Fibroblast of mammary gland (primary cell): ENCODE results near the gene CNKSR3.

Experiments used
- DNase-seq: peaks from one replicate; pipeline ENCODE4 v3.0.0-alpha.2; 2010; ENCODE audit warnings: low read depth
- H3K4me3 ChIP-seq: 2 replicates; pipeline ENCODE4 v1.5.1; 2011; ENCODE audit warnings: low read depth, mild to moderate bottlenecking, low read length, moderate library complexity; ENCODE audit not compliant: control insufficient read depth
- CTCF ChIP-seq: conservative IDR thresholded peaks from 2 replicates; pipeline ENCODE4 v1.5.1; 2011; ENCODE audit warnings: low read depth, low read length, inconsistent platforms; ENCODE audit not compliant: control insufficient read depth, insufficient read depth

The CNKSR3 gene

GRCh38 chr6:154478021-154478700 lies 32.3 kb downstream of the CNKSR3 start:
- no peak for DNase-seq
- no peak overlapping the region for H3K4me3 ChIP-seq
- no peak for TF ChIP-seq CTCF

- TF ChIP-seq CTCF, result no peak
- no peak overlapping the region for H3K4me3 ChIP-seq
- DNase-seq, result no peak
These were observed 34.0 kb downstream of the CNKSR3 start for GRCh38 chr6:154476494-154476893.

- no peak overlapping the region for H3K4me3 ChIP-seq
- DNase-seq, result peak; percentile 88
- TF ChIP-seq CTCF, result no peak
These were observed 35.6 kb downstream of the CNKSR3 start for GRCh38 chr6:154474648-154475428.

- no peak overlapping the region for H3K4me3 ChIP-seq
- no peak for DNase-seq
- no peak for TF ChIP-seq CTCF
These were observed 37.2 kb downstream of the CNKSR3 start for GRCh38 chr6:154473324-154473723.

GRCh38 chr6:154471609-154472362 lies 38.7 kb downstream of the CNKSR3 start:
- DNase-seq, result no peak
- H3K4me3 ChIP-seq, result no peak overlapping the region
- no peak for TF ChIP-seq CTCF

GRCh38 chr6:154469306-154469935 lies 41.1 kb downstream of the CNKSR3 start:
- H3K4me3 ChIP-seq, result no peak overlapping the region
- TF ChIP-seq CTCF, result no peak
- DNase-seq, result no peak
